HFFc6 (cell line): ENCODE data around the gene SAXO1. TPM values are rescaled to one million over a fixed set of nuclear protein-coding genes. Genes with fewer than 3 reads are reported as not detected.

Source experiments
- DNase-seq: peaks from one replicate; pipeline ENCODE4 v3.0.0-alpha.2; 2018
- H3K27ac Mint-ChIP-seq: 2 replicates; pipeline ENCODE4 v1.8.0; 2020; ENCODE audit warnings: mild to moderate bottlenecking, mixed read lengths
- H3K27me3 Mint-ChIP-seq: 2 replicates; pipeline ENCODE4 v1.8.0; 2021; ENCODE audit warnings: mild to moderate bottlenecking, moderate library complexity, mixed read lengths; ENCODE audit not compliant: insufficient read depth
- H3K36me3 Mint-ChIP-seq: 2 replicates; pipeline ENCODE4 v1.8.0; 2021; ENCODE audit warnings: low read depth, mixed read lengths
- H3K4me1 Mint-ChIP-seq: 2 replicates; pipeline ENCODE4 v1.8.0; 2020; ENCODE audit warnings: low read depth, mixed read lengths
- H3K4me3 Mint-ChIP-seq: 2 replicates; pipeline ENCODE4 v1.8.0; 2020; ENCODE audit warnings: mild to moderate bottlenecking, moderate library complexity, mixed read lengths
- H3K9me3 Mint-ChIP-seq: 2 replicates; pipeline ENCODE4 v1.8.0; 2020; ENCODE audit warnings: mild to moderate bottlenecking, mixed read lengths
- CTCF ChIP-seq: fragments of 200-600 bp; sonication (generic); IDR thresholded peaks from 2 replicates; pipeline ENCODE4 v1.5.0; 2021; ENCODE audit warnings: antibody characterized with exemption, mild to moderate bottlenecking
- total RNA-seq, 6 experiments: library from RNA; stranded (reverse); fragmentation: NEBNext Ultra II Directional; extraction: Animal tissue kit (Norgen Biotek cat#: 25700); gene quantifications; 2 replicates in 1 of 6; 3 replicates in 5 of 6; pipeline ENCODE4 v1.2.3, GENCODE V29; 2021

The SAXO1 gene
- total RNA-seq, 6 experiments from 2014 or later = not detected

GRCh38 chr9:18926513-18926912 lies 106.5 kb downstream of the SAXO1 start:
- Mint-ChIP-seq H3K4me3 (no peak overlapping the region), H3K36me3 (no peaks in the 10 kb centered on the region), H3K9me3 (no peaks in the 10 kb centered on the region), H3K4me1 (peaks cover 23% of the 10 kb centered on the region), H3K27me3 (peaks cover 3% of the 10 kb centered on the region; the same call in 1 of the 2 replicates), H3K27ac (no peak overlapping the region)
- no peak for DNase-seq
- TF ChIP-seq CTCF = no peak

GRCh38 chr9:18925880-18926279 lies 107.1 kb downstream of the SAXO1 start:
- H3K4me3 Mint-ChIP-seq = no peak overlapping the region
- DNase-seq = no peak
- no peaks in the 10 kb centered on the region for H3K9me3 Mint-ChIP-seq
- TF ChIP-seq CTCF = no peak
- no peak overlapping the region for H3K27ac Mint-ChIP-seq
- H3K4me1 Mint-ChIP-seq = peaks cover 27% of the 10 kb centered on the region
- peaks cover 3% of the 10 kb centered on the region; the same call in 1 of the 2 replicates for H3K27me3 Mint-ChIP-seq
- H3K36me3 Mint-ChIP-seq = no peaks in the 10 kb centered on the region

GRCh38 chr9:18923671-18924430 lies 109.2 kb downstream of the SAXO1 start:
- Mint-ChIP-seq H3K27me3 (peaks cover 6% of the 10 kb centered on the region), H3K4me1 (peaks cover 31% of the 10 kb centered on the region), H3K4me3 (no peak overlapping the region), H3K9me3 (no peaks in the 10 kb centered on the region), H3K27ac (no peak overlapping the region), H3K36me3 (no peaks in the 10 kb centered on the region)
- no peak for DNase-seq
- no peak for TF ChIP-seq CTCF

GRCh38 chr9:18923167-18923566 lies 109.8 kb downstream of the SAXO1 start:
- Mint-ChIP-seq H3K27ac (no peak overlapping the region), H3K4me1 (peaks cover 24% of the 10 kb centered on the region), H3K4me3 (no peak overlapping the region), H3K36me3 (no peaks in the 10 kb centered on the region), H3K27me3 (peaks cover 7% of the 10 kb centered on the region), H3K9me3 (no peaks in the 10 kb centered on the region)
- TF ChIP-seq CTCF = no peak
- DNase-seq = no peak

GRCh38 chr9:18922161-18922885 lies 110.7 kb downstream of the SAXO1 start:
- no peak for TF ChIP-seq CTCF
- no peak overlapping the region for H3K4me3 Mint-ChIP-seq
- no peak for DNase-seq
- peaks cover 7% of the 10 kb centered on the region for H3K27me3 Mint-ChIP-seq
- no peaks in the 10 kb centered on the region for H3K9me3 Mint-ChIP-seq
- no peak overlapping the region for H3K27ac Mint-ChIP-seq
- no peaks in the 10 kb centered on the region for H3K36me3 Mint-ChIP-seq
- H3K4me1 Mint-ChIP-seq = peaks cover 24% of the 10 kb centered on the region
